Heart right ventricle (tissue), 16 donors: Measurements from ENCODE around the gene POU6F2. TPM values are rescaled to one million over a fixed set of nuclear protein-coding genes. Genes with fewer than 3 reads are reported as not detected.

ENCODE experiments used
- ATAC-seq, 8 donors: fragments of 200-7000 bp; cut with Tn5 transposase; one replicate each; pipeline ENCODE4 v1.9.1; 2020; ENCODE audit warnings: mild to moderate bottlenecking in 8 of 8, moderate library complexity in 8 of 8, moderate number of reproducible peaks in 1 of 8
- DNase-seq, 2 donors: peaks; one replicate each; pipeline ENCODE4 v3.0.0-alpha.2; 2020
- H3K27ac ChIP-seq, 10 donors: fragments of 200-600 bp; sonication (generic) in 2 of 10; one replicate each; pipeline versions ENCODE4 v1.5.0 to v1.8.0; 2020 to 2022; ENCODE audit warnings: mild to moderate bottlenecking in 3 of 10
- H3K27me3 ChIP-seq, 7 donors: fragments of 200-600 bp; one replicate each; pipeline ENCODE4 v1.8.0; 2021 to 2022; ENCODE audit warnings: mild to moderate bottlenecking in 2 of 7
- H3K36me3 ChIP-seq, 9 donors: fragments of 200-600 bp; sonication (generic) in 1 of 9; one replicate each; pipeline versions ENCODE4 v1.5.0 to v1.8.0; 2020 to 2022; ENCODE audit warnings: mild to moderate bottlenecking in 2 of 9
- H3K4me1 ChIP-seq, 9 donors: fragments of 200-600 bp; sonication (generic) in 1 of 9; one replicate each; pipeline versions ENCODE4 v1.5.0 to v1.8.0; 2020 to 2022; ENCODE audit warnings: mild to moderate bottlenecking in 4 of 9
- H3K4me3 ChIP-seq, 10 donors: fragments of 200-600 bp; sonication (generic) in 2 of 10; one replicate each; pipeline versions ENCODE4 v1.5.0 to v1.8.0; 2020 to 2022; ENCODE audit warnings: mild to moderate bottlenecking in 7 of 10, moderate library complexity in 2 of 10
- H3K9me3 ChIP-seq, 11 donors: fragments of 200-600 bp in 10 of 11; sonication (generic) in 2 of 11; one replicate each; pipeline versions ENCODE4 v1.5.0 to v1.8.0; 2013 to 2022; ENCODE audit warnings: mild to moderate bottlenecking in 2 of 11, control low read depth in 1 of 11, moderate library complexity in 1 of 11
- CTCF ChIP-seq, 9 donors: fragments of 200-600 bp; sonication (generic) in 2 of 9; IDR thresholded peaks; one replicate each; pipeline versions ENCODE4 v1.5.0 to v1.8.0; 2021 to 2022; ENCODE audit warnings: antibody characterized with exemption in 9 of 9, mild to moderate bottlenecking in 5 of 9, moderate library complexity in 1 of 9
- WGBS, 2 donors: extraction: QIAGEN DNeasy Blood & Tissue Kit; methylation state at CpG; one replicate each; pipeline ENCODE4 v1.1.7; 2013; ENCODE audit warnings: inconsistent platforms in 1 of 2; 5-methylcytosine and 5-hydroxymethylcytosine counted together
- intact Hi-C, 10 donors: fragments of 100-400 bp; cut with DNase I; formaldehyde crosslinking; loops; one replicate each; pipeline versions ENCODE4 v1.11.1 to v1.14.2; 2022
- polyA plus RNA-seq, 2 donors: library from polyadenylated mRNA; stranded (reverse); fragments of 200-250 nt; gene quantifications; one replicate each; pipeline ENCODE4 v1.2.3, GENCODE V29; 2013
- total RNA-seq, 10 donors: library from RNA; stranded (reverse); fragmentation: NEBNext Ultra II Directional in 3 of 10; extraction: Animal tissue kit (Norgen Biotek cat#: 25700) in 3 of 10; gene quantifications; one replicate each; pipeline versions ENCODE4 v1.2.1 to v1.2.4, GENCODE V29; 2021 to 2023
- donor health status: Arrhythmogenic right ventricular cardiomyopathy.
- donor health status: ischemic (EF 13 %, LVEDD 7.1; RV severe dilation, severe dysfunction).
- donor health status: healthy with polysubstance abuse.
- donor health status: DM: no; HTN: yes; CAD: no.
- donor health status: DM: no; HTN: no; CAD: no.
- donor health status: ischemic (EF 25% LVEDD 6.9; RV normal size, moderate dysfunction).
- donor health status: ischemic (EF 25% LVEDD 5.7; RV mildly dilated, moderate dysfunction).
- donor health status: healthy.
- donor health status: DM: yes; HTN: yes; CAD: no.
- donor health status: Ischemic cardiomyopathy.
- donor health status: ischemic (EF 35%, LVEDD 5.7; RV mildly dilated, moderate dysfunction).
- donor health status: nonischemic (EF 11% LVEDD 7.7; RV severe dilation, severe dysfunction).
- donor health status: DM: yes; HTN: yes; CAD: no.
- donor health status: PGD.
- donor health status: ischemic (EF 29% LVEDD 5.4; RV normal size, mild dysfunction).
- donor health status: nonischemic (EF 23%, LVEDD 6.1; RV moderate dilation, normal function).

POU6F2 gene
- total and polyA plus RNA-seq, 12 donors, result under 0.01 to 0.83 (median 0.34) TPM

GRCh38 chr7:38951213-38951612 lies 26.5 kb upstream of the POU6F2 start:
- DNase-seq, result no peak
- peaks cover 0 to 8% (median 0%) of the 10 kb centered on the region in 9 donors for H3K4me1 ChIP-seq
- H3K36me3 ChIP-seq, result no peaks in the 10 kb centered on the region
- peaks cover 0 to 15% (median 3%) of the 10 kb centered on the region in 7 donors for H3K27me3 ChIP-seq
- H3K4me3 ChIP-seq, result no peak overlapping the region
- no peak overlapping the region for H3K27ac ChIP-seq
- no peaks in the 10 kb centered on the region for H3K9me3 ChIP-seq
- intact Hi-C loops, result no loop called here
- TF ChIP-seq CTCF (IDR thresholded peaks at IDR 0.05), result no peak
- ATAC-seq, result no peak
- WGBS, 2 donors, result 80 to 88% methylated on average over 6 of the region's 6 CpGs

- Histone ChIP-seq H3K4me1 (peaks cover 0 to 8% (median 0%) of the 10 kb centered on the region in 9 donors), H3K36me3 (no peaks in the 10 kb centered on the region), H3K27me3 (peaks cover 0 to 24% (median 3%) of the 10 kb centered on the region in 7 donors), H3K4me3 (no peak overlapping the region), H3K9me3 (no peaks in the 10 kb centered on the region), H3K27ac (no peak overlapping the region)
- 96 to 98% methylated on average over 1 of the region's 1 CpG for WGBS, 2 donors
- TF ChIP-seq CTCF (IDR thresholded peaks at IDR 0.05), result no peak
- ATAC-seq, result no peak
- DNase-seq, result no peak
- intact Hi-C loops, result no loop called here
These were observed 24.5 kb upstream of the POU6F2 start for GRCh38 chr7:38953227-38953626.

- H3K4me1 ChIP-seq, result peaks cover 0 to 8% (median 0%) of the 10 kb centered on the region in 9 donors
- no peak for TF ChIP-seq CTCF (IDR thresholded peaks at IDR 0.05)
- ATAC-seq (no peak), DNase-seq (no peak)
- no peak overlapping the region for H3K4me3 ChIP-seq
- H3K36me3 ChIP-seq, result no peaks in the 10 kb centered on the region
- no peaks in the 10 kb centered on the region for H3K9me3 ChIP-seq
- no peak overlapping the region for H3K27ac ChIP-seq
- intact Hi-C loops, result no loop called here
- 79 to 88% methylated on average over 4 of the region's 4 CpGs for WGBS, 2 donors
- peaks cover 0 to 24% (median 3%) of the 10 kb centered on the region in 7 donors for H3K27me3 ChIP-seq
These were observed 23.7 kb upstream of the POU6F2 start for GRCh38 chr7:38953971-38954370.

- ATAC-seq (no peak), DNase-seq (no peak)
- H3K4me3 ChIP-seq, result no peak overlapping the region
- H3K9me3 ChIP-seq, result no peaks in the 10 kb centered on the region
- no peak for TF ChIP-seq CTCF (IDR thresholded peaks at IDR 0.05)
- H3K4me1 ChIP-seq, result no peaks in the 10 kb centered on the region
- H3K27ac ChIP-seq, result no peak overlapping the region
- intact Hi-C loops, result no loop called here
- 81 to 95% methylated on average over 5 of the region's 5 CpGs for WGBS, 2 donors
- peaks cover 0 to 24% (median 3%) of the 10 kb centered on the region in 7 donors for H3K27me3 ChIP-seq
- no peaks in the 10 kb centered on the region for H3K36me3 ChIP-seq
These were observed 21.8 kb upstream of the POU6F2 start for GRCh38 chr7:38955892-38956291.
